GM10266 (cell line): Measurements from ENCODE around the gene MAP2K5.

Experiments
- DNase-seq: peaks from one replicate; pipeline ENCODE4 v3.0.0; 2012; ENCODE audit errors: extremely low spot score
- TF ChIP-seq, protein P1 (sequence below): IDR thresholded peaks from 2 replicates; pipeline ENCODE4 v1.5.1; 2012; ENCODE audit warnings: mild to moderate bottlenecking, low read depth; ENCODE audit not compliant: control insufficient read depth, insufficient read depth; ENCODE audit errors: missing control alignments

MAP2K5 gene

DNA sequence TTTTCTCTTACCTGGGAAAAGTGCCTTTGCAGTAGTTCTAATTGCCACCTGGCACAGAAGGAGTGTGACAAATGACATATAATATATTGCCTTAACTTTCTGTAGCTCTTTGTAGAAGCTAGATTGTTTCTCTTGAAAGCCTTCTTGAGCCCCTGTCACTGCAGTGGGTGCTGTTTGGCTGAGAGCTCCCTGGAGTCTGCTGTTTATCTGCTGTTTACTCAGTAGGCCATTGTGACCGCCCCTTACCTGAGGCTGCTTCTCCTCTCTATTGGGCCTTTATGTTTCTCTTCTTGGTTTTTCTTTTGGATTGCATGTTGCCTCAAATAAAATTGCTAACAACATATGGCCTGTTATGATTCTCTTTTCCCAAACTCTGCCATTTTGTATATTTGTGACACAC, 16.7 kb downstream of the MAP2K5 start:
- TF ChIP-seq, protein P1, sequence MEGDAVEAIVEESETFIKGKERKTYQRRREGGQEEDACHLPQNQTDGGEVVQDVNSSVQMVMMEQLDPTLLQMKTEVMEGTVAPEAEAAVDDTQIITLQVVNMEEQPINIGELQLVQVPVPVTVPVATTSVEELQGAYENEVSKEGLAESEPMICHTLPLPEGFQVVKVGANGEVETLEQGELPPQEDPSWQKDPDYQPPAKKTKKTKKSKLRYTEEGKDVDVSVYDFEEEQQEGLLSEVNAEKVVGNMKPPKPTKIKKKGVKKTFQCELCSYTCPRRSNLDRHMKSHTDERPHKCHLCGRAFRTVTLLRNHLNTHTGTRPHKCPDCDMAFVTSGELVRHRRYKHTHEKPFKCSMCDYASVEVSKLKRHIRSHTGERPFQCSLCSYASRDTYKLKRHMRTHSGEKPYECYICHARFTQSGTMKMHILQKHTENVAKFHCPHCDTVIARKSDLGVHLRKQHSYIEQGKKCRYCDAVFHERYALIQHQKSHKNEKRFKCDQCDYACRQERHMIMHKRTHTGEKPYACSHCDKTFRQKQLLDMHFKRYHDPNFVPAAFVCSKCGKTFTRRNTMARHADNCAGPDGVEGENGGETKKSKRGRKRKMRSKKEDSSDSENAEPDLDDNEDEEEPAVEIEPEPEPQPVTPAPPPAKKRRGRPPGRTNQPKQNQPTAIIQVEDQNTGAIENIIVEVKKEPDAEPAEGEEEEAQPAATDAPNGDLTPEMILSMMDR: no peak
- no peak for DNase-seq

DNA sequence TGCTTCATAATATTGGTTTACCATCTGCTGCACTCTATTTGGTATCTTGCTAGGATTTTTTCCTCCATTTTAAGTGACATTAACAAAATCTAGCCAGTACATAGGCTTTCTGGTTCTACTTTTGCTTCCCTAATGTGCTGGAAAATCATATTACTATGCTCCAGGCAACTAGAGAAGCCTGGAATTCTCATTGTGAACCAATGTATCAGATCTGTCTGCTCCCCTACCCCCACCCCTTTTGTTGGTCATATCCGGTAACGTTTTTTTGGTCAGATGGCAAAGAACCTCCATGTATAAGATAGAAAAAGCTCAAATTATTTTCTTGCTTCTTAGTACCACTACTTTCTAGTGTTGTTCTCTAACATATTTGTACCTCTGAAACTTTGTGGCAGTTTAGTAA, 17.1 kb downstream of the MAP2K5 start:
- no peak for DNase-seq
- TF ChIP-seq, protein P1: no peak

DNA sequence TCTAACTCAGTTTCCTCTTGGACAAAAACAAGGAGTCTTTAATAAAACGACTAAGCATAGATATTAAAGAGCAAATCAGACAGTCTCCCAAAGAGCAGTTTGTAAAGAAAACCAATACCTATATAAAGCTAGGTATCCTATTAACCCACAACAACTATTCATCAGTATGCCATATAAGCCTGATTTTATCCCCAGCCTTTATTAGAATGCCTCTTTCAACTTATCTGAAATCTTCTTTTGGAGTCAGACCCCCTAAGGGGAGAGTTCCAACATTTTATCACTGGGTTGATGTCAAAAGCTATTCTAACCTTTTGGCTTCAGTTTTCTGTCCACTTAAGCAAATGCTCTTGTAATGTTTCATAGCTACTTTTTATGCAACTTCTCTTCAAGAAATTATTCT, 17.8 kb downstream of the MAP2K5 start:
- TF ChIP-seq, protein P1: no peak
- DNase-seq: no peak

DNA sequence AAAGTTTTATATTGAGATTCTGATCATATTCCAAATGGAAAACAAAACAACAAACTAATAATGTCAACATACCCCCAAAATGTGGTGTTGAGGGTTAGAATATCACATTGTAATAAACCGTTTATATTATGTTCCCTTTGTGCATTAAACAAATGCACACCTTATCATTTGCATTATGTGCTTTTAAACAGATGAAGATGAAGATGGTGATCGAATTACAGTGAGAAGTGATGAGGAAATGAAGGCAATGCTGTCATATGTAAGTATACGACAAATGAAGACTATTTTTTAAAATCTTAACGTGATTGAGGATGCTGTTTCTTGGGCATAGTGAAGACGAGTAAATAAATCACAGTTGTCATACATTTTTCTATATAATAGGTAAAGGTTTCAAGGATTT, 20.6 kb downstream of the MAP2K5 start:
- no peak for DNase-seq
- TF ChIP-seq, protein P1: no peak

DNA sequence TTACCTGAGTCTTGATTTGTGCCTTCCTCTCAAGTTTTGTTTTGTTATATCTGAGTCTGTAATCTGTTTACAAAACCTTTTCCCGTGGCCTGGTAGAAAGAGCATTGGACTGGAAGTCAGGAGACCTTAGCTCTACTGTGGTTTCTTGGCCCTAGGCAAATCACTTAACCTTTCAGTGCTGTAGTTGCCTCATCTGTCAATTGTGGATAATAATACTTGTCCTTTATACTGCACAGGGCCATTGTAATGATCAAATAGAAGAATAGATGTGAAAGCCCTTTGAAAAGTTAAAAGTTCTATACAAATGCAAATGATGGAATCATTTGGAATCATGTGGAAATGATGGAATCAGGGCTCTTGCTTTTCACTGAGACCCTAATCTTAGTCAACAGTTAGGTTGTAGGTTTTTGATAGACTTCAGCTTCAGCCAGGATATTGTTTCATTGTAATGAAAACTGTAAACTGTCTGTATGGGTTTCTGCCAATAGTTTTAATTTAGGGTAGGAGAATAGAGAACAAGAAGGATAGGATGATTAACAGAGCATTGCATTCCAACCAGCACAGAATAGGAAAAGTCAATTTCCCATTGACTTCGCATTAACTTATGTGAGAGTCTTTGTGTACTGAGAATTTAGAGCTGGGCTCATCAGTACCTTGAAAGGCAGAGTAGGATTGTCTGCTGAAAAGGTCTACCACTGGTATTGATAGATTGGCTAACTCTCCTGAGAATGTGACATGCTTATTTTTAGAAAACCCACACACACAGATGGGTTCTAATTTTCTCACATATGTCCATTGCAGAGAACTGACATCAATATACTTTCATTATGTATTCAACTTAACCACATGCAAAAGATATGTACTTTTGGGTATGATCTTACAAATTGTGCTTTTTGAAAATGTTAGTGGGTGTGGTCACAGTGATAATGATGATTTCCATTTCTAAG, 21.8 kb downstream of the MAP2K5 start:
- peak; percentile 67 for DNase-seq

DNA sequence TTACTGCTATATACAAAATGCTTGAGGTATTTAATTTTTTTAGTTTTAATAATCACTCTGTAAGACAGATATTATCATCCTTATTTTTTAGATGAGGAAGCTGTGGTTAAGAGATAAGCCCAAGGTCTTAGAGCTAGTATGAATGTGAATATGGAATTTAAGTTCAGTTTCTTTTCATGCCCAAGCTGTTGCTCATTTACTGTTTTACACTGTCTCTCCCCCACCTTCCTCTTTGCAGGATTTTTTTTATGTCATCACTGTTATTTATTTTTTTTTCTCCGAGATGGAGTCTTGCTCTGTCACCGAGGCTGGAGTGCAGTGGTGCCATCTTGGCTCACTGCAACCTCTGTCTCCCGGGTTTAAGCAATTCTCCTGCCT, 22.5 kb downstream of the MAP2K5 start:
- TF ChIP-seq, protein P1: no peak
- DNase-seq: no peak

More for the DNA sequence above, 21.8 kb downstream of the MAP2K5 start:
- TF ChIP-seq, protein P1: no peak

DNA sequence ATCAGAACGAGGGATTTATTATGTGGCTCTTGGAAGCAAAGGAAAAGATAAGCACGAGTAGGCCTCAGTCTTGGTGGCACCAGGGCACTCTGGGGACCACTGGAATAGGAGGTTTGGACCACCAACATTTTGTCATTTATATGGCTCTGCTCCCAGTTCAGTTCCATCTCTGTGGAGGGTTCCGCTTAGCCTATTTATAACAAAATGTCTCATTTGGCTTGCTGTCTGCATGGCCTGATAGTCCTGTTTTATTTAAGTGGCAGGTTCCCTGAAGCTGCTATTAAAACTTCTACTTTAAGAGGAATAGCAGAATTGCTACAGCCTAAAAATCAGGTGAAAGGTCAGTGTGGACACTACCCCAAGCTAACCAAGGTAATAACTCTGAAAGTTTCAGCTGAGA, 27.2 kb downstream of the MAP2K5 start:
- TF ChIP-seq, protein P1: no peak
- DNase-seq: no peak
